Ammon's horn (tissue), 1 donor: Measurements from ENCODE around the gene RXRG.
"Not testable (repeated sequence)": the region's sequence is repeated elsewhere in the genome, so short reads cannot be mapped to it uniquely, and the experiment has no call there.

ENCODE experiments used
- DNase-seq: peaks from one replicate; pipeline ENCODE4 v3.0.0-alpha.2; 2016; ENCODE audit warnings: low spot score

RXRG gene

DNA sequence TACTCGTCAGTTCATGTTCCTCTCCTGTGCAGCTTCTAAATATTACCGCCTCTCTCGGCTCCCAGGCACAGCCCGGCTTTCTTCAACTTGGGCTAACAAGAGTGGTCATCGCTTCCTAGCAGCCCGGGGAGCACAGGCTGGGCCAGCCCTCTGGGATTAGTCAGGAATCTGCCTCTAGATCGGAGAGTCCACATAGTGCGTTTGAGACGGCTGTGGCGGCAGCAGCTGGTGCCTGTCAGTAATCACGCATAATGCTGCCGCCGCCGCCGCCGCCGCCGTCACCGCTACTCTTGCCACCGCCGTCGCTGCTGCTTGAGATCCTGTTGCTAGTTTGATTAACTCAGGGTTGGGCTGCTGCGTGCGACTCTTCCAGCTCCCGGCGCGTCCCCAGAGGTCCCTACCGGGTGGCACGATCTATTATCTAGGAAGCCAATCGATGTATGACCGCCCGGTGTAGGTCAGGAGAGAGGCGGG is at the start of gene RXRG:
RXRG (minus strand) TSS at position 230 of the 474 bp plus-strand sequence. CDS start 233 bp downstream, outside the sequence.
- DNase-seq = peak; percentile 52

DNA sequence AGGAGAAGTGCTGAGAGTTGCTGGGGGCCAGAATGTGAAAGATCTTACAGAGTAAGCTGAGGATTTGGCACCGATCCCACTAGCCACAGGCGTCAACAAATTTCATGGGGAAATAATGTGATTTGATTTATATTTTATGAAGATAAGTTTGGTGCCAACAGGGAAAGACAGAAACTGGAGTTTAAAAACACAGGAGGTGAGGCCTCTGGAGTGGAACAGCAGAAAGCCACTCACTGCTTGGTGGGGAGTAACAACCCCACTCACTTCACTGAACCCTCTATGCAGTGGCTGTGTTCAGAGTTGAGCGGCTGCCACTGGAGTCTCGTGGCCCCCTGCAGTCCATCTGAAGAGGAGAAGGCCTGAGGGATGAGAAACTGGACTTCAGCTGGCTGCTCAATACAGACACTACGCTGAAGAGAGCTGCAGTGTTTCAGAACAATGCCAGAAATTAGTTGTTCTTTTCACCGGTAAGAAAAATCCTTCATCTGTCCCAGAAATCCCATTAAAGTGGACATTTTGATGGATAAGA is 48.0 kb upstream of the RXRG start:
- DNase-seq = no peak

DNA sequence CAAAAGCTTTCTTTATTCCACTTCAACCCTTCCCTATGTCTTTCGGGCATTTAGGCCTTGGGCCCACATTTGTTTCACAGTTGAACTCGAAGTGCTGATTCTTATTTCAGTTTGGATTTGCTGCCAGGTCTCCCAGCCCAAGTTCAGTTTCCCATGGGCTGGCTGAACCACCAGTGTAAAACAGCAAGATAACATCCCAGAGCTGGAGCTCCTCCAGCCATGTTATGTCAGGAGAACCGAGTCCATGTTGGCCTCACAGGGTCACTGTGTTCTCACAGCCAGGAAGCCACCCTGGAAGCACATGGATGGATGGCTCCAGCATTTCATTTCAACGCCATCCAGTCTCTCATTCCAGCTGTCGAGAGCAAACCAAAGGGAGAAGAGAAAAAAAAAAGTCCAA is 45.2 kb upstream of the RXRG start:
- DNase-seq = no peak

DNA sequence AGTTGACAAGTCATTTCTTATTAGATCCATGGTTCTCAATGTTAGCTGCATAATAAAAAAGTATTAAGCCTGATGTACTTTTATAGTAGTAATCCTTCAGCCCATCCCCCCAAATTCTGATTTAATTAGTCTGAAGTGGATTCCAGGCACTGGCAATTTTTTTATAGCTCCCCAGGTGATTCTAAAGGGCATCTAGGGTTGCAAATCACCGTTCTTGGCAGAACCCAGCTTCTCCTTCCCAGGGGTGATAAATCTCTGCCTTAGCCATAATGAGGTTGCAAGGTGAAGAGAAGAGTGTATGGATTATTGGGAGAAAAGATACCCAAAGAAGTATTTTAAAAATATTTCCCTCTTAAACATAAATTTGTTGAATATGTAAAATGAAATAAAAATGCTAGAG is 43.0 kb upstream of the RXRG start:
- DNase-seq = no peak

DNA sequence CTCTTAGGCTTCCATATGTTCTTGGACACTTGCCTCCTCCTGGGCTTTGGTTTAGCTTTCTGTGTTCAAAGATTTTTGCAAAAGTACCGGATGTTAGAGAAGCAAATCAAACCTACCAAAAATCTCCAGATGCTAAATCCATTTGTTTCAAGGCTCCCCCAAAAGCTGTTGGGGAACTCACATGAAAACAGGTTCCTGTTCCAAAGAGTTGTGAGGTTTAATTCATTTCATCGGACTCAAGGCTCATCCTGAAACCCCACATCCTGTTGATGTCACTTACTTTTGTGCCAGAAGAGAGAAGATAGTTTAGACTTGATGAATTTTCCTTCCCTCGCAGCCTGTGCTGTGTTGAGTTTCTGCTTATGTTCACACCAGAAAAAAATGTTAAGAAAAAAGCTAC is 41.7 kb upstream of the RXRG start:
- DNase-seq = no peak

DNA sequence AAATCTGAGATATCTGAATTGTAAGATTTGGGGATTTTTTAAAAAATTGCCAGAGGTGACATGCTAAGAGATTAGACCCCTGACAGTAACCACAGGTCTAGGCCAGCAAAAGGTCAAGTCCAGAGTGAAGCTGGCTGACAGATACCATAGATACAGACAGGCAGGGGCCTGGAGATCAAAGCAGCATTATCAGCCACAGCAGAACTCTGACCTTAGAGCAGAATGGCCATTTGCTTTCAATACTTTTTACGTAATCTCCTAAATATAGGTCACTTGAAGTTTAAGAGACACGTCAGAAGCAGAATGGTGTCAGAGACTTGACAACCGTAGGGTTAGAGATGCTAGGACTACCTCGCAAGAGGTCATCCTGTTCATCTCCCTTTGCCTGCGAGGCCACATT is 40.8 kb upstream of the RXRG start:
- no peak for DNase-seq

DNA sequence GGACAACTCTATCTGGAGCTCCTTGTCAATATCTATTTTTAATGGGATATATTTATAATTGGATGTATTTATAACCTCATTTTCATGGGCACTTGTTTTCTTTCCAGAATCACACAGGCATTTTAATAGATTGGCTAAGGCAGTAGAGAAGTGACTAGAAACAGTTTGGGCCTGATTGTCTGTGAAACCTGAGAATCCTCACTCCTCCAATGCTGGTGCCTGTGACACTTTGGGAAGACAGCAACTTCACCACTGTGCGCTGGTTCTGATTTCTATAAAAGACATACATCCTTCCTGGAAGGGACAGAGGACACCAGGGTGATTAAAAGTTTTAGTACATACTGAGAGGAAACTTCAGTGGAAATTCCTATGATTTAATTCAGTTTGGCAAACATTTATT is 39.6 kb upstream of the RXRG start:
- no peak for DNase-seq

DNA sequence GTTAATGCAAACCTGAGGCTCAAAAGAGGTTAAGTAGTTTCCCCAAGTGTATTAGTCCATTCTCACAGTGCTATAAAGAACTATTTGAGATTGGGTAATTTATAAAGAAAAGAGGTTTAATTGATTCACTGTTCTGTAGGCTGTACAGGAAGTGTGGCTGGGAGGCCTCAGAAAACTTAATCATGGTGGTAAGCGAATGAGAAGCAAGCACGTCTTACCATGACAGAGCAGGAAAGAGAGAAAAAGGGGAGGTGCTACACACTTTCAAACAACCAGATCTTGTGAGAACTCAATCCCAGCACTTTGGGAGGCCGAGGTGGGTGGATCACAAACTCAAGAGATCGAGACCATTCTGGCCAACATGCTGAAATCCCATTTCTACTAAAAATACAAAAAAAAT is 38.5 kb upstream of the RXRG start:
- no peak for DNase-seq

DNA sequence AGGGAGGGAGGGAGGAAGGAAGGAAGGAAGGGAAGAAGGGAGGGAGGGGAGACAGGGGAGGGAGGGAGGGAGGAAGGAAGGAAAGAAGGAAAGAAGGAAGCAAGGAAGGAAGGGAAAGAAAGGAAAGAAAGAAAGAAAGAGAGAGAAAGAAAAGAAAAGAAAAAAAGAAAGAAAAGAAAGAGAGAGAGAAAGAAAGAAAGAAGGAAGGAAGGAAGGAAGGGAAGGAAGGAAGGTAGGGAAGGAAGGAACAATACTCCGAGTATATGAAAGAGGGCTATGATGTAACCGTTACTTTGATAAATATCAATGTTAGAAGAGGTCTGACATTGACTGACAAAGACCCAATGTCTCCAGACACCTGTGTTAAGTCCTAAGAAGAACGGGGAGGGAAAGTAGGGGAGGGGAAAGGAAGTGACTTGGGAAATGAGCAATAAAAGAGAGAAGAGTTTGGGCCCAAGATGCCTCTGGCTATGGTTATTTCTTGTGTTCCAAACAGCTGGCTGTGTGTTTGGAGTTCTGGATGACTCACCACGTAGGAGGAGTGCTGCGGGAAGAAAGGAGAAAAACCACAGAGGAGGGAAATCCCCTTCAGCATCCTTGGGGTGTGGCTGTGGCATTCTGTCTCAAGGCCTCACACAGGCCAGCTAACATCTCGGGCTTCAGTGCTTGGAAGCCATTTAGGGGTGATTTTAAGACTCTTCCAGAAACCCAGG is 37.0 kb upstream of the RXRG start:
- DNase-seq = no peak

DNA sequence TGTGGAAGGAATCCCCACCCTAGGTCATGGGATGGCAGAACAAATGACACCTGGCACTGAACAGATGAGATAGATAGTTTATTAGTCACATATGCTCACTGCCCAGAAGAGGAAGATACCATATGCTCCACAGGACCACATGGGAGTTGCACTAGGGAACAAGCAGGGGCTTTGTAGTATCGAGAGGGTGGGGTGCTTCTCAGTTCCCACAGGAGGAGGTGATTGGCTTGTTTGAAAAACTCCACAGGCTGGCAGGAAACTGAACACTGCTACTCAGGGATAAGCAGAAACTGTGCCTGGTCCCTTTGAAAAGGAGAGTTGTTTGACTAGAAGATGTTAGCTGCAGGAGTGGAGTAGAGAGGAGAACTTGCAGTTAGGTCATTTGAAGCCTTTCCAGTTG is 31.9 kb upstream of the RXRG start:
- no peak for DNase-seq

DNA sequence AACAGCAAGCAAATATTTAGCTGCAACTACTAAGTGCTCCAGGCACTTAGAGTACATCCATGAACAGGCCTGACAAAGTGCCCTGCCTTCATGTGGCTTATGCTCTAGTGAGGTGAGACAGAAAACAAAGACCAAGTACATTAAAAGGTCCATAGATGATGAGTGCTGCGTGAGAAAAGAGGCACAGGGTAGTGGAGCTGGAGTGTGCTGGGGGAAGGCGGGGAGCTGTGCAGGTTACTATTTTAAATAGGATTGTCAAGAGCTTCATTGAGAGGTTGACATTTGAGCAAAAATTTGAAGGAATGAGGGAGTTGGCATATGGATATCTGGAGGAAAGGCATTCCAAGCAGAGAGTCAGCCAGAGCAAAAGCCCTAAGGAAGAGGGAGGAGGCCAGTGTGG is 29.3 kb upstream of the RXRG start:
- DNase-seq = no peak

DNA sequence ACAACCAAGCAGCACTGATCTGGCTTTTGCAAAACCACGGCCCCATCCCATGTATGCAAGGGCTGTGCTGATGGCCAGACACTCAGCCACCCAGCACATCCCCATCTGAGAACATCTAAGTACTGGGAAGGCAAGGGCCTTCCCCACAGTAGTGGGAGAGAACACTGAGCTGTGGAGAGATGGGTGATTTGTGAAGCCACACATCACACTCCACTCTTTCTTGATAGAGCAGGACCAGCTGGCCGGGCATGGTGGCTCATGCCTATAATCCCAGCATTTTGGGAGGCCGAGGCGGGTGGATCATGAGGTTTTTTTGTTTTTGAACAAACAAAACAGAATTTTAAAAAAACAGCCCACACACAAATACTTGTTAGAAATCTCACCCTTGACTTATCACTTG is 28.2 kb upstream of the RXRG start:
- DNase-seq = no peak

DNA sequence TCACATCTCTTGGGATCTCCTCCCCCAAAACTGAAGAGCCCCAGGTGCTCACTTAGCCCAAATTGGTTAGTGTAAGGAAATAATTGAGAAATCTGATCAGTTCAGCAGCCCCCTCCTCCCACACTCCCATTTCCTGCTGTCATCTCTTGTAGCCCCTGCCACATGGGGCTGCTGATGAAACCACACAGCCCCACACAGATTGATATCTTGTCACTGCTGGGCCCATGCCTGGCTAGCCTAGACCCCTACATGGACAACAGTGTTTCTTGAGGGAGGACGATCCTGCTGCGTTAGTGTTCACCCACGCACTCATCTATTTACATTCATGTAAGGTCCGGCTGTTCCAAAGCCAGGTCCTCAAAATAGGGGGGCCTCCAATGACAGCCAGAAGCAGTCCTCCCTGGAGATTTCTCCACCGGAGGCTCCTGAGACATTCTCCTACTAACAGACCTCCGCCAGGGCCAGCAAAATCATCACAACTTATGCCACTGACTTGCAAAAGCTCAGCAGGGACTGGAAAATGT is 23.9 kb upstream of the RXRG start:
- no peak for DNase-seq

DNA sequence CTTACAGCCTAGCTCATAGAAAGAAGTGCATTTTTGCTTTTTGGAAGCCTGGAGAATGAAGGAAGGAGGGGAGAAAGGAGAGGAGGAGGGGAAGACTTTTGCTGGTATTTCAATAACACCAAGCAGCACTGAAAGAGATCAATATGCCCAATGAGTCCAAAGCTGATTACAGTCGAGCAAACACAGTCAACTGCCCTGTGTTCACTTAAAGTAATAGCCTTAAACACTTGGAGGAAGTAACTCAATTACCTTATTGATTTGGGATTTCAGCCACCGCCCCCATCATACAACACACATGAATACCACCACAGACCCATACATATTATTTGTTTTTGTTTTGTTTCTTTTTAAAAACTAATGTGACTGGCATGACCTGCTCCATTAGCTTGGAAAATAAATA is 23.3 kb upstream of the RXRG start:
- no peak for DNase-seq

DNA sequence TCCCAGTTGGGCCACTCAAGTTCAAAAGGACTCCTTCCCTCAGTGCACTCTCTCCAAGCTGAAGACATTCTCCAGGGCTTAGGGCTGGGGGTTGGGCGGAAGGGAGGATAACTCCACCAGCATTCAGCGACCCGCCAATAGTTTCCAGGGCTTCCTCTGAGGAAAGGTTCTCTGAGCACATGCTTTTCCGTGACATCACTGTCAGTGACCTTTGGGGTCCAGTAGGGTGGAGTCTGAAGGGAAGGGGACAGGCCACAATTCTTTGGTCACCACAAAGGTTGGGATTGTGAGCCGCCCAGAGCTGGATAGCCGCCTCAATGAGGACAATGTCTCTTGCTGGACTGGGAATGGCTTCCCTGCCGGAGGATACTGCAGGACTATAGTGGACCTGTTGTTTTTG is 22.8 kb upstream of the RXRG start:
- DNase-seq = peak; percentile 13

DNA sequence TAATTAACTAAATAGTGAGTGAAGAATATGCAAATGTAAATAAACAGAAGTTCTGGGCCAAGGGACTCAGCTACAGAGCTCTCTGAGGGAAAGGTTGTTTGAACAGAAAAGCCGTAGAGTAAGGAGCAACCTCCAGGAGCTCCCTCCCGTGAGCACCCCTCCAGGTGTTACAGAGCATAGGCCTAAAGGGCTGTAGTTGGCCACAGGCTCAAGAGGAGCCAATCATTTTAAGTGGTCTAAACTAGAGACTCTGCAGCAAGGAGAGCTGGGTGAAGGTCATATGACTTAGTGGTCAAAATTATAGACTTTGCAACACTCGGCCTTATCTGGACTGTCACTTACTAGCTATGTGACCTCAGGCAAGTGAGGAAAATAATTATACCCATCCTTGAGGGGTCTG is 19.1 kb upstream of the RXRG start:
- no peak for DNase-seq

DNA sequence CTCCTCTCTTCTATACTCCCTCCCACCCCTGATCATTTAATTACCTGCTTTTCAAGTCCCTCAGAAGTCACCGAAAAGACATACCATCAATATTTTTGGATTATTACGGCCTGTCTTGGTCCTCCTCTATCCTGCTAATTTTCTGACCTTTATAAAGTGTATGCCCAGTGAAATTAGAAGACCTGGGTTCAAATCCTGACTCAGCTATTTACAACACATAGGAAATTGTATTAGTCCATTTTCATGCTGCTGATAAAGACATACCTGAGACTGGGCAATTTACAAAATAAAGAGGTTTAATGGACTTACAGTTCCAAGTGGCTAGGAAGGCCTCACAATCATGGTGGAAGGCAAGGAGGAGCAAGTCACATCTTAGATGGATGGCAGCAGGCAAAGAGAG is 14.8 kb upstream of the RXRG start:
- not testable (repeated sequence) for DNase-seq

DNA sequence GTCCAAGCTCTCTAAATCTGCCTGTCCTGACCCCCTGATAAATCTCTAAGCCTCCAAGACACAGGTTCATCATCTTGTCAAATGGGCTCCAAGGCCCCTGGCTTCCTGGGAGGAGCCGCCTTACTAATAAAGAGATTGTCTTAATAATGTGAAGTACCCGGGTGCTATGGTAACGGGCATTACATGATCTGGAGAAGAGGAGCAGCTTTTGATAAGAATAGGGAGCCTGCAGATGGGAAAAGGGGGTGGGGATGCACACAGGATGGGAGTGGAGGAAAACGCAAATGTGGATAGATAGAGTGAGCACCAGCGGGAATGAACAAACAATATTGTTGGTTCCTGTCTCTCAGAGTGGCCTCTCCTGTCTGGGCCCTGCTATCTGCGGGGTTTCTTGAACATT is 11.9 kb upstream of the RXRG start:
- DNase-seq = no peak

DNA sequence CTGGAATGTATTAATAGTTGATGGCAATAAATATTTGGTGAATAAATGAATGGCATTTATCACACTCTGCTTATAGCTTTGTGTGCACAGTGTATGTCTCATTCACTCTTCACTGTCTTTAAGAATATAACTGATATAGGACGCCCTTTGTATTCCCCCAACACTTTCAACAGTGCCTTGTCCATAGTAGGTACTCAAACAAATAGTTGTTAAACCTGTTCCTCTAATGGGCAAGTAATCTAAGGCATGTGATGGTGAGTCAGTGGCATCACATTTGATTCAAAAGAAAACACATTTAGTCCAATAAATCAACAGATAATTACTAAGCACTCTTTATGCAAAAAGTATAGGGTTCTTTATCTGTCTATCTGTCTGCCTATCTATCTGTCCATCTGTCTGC is 11.2 kb upstream of the RXRG start:
- no peak for DNase-seq

DNA sequence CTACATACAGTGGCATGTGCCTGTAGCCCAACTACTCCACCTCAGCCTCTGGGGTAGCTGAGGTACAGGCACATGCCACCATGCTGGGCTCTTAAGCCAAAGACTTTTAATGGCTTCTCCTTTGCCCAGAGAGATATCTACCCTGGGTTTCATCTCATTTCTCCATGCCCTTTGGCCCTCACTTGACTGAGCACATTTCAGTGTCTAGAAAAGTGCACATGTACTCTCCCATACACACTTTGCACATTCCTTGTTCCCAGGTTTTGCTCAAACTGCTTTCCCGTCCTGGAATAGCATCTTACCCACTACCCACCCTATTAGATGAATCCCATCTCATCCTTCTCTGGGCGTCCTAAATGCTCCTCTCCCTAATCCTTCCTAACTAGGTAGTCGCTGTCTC is 10.2 kb upstream of the RXRG start:
- DNase-seq = no peak

DNA sequence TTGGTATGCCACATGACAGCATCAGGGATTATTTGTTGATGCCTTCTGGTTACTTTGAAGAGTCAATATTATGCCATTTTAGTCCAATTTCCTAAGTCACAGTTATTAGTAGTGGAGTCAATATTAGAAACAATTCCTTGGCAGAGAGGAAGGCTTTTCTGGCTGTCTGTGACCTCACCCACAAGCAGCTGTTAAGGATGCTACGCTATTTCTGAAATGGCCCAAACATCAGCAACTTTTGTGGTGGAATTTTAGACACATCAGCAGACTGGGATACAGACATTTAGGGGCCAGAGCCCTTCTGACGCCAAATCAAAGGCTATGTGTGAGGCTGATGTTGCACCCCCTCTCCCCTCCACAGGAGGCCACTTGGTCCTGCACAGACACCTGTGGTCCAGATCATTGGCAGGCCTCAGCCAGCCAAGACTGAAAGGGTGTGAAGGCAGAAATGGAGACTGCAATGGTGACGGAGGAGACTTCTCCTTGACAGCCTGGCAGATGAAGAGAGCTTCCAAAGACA is 9.2 kb upstream of the RXRG start:
- no peak for DNase-seq

DNA sequence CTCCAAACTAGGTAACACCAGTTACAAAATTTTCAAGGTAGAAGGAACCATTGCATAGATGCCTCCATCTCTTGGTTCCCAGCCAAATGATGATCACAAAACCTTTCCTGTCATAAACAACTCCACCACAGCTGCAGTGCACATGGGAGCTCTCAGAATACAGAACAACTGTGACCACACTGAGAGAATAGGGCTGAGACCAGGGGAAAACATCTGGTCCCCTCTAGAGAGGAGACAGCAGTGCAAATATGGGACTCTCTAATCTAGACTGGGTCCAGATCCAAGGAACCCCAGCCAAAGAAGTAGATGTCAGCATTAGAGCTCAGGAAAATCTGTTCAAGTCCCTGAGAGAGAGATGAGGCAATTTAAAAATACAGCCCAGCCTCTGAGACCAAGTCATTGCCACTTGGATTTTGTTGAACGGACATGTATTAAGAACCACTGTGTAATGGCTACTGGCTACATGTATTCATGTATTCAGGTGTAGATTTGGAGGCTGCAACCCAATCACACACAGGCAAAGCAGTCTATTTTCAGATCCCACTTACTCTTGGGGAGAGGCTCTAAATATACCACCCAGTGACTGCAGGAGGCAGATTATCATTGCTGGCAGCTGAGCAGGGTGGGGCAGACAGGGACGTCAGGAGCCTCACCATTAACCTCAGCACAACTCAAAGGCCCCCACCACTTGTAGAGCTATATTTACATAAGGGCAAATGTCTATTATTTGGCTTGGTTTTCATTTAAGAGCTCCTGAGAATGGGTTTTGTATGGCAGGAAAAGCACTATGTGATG is 7.6 kb upstream of the RXRG start:
- no peak for DNase-seq

DNA sequence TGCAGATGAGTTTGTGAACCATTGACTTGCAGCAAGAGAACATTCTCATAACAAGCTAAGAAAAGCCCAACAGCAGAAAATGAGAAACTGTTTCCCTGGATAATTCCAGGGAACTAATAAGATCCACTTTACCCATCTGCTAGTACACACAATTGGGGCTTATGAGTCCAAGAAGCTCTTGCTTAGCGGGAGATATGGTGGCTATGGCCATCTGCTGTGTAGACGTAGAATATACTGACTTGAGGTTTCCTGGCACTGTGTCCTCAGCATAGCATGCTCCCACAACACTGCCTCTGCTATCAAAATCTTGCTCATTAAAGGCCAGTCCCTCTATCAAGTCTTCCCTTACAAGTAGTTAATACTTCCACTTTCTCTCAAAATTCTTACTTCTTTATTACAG is 6.8 kb upstream of the RXRG start:
- no peak for DNase-seq
